Measurements from ENCODE around the gene ATP13A3.

The ATP13A3 gene

DNA sequence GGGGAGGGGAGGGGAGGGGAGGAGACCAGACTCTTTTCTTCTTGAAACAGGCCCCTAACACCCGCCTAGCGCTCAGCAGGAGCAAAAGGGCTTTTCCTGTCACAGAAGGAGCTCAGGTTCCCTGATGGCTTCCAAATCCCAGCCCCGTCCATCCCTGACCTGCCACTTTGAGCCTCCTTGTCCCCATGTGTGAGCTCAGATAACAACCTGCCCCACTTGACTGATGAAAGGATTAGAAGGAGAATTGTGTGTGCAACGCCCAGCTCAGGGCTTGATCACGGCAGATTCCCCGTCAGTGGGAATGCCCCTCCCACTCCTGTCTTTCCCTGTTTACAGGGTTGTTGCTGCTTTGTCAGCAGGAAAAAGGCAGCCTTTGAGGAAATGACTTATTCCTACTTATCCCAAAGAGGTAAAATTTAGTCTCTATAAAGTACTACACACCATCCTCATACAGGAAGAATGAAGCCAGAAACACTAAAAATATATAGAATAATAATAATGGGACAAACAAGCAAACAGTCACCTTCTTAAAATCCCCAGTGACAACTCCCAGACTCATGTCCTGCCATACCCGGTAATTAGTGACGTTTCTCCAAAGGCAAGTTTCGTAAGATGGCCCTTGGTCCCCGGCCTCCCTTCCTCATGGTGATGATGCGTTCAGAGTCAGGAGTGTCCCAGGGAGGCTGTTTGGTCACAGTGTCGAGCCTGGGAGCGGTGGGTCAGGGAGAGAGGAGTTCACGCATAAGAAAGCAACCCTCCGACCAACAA is 111.1 kb downstream of the ATP13A3 start:
- no peak for DNase-seq (ENCODE audit: low read depth in 2 of 3, low spot score in 2 of 3)

DNA sequence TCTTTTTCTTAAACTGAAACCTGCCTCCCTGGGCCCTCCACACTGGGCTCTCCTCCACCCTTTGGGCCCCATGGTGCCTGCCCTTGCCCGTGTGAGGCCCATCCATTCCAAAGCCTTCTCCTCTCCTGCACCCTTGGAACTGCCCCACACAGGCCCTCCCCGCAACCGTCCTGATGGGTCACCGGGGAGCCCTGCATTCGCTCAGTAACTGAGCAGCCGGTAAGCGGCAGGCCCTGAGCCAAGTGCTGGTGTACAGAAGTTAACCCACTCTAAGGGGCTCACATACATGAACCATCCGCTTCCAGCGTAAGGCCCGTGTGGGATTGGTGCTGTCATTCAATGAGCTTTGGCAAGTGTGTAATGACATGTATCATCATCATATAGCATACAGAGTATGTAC is 111.9 kb downstream of the ATP13A3 start:
- DNase-seq (ENCODE audit: low read depth in 2 of 3, low spot score in 2 of 3) = no peak

DNA sequence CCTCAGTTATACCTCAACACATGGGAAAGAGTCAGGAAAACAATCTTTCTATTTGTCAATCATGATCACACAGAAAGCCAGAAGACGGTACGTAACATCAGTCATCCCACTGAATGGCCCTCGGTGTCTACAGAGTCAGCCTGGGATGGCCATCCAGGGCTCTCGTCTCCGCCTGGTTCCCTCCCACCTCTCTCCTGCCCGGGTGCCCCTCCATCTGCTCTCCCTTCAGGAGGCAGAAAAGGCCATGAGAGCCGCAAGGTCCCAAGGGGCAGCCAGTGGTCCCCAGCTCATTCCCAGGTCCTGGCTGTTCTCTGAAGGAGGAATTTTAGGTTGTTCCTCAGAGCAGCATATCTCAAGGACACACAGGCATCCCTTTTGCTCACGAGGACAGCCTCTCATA is 112.9 kb downstream of the ATP13A3 start:
- no peak for DNase-seq (ENCODE audit: low read depth in 2 of 3, low spot score in 2 of 3)

DNA sequence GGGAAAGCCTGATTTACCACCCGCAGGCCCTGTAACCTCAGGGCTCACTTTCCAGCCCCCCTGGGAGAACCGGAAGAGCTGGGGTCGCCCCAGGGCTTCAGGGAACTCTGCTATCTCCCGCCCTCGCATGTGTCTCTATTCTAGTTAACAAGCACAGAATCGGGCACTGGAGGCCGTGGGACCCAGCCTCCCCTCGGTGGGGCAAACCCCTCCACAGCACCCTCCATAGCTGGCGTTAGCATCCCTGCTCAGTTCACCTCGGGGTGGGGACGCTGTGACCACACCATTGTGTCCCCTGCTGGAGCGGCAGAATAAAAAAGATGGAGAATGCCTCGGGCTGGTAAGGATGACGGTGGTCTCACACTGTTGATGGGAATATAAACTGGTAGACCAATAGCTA is 113.8 kb downstream of the ATP13A3 start:
- no peak for DNase-seq (ENCODE audit: low read depth in 2 of 3, low spot score in 2 of 3)

DNA sequence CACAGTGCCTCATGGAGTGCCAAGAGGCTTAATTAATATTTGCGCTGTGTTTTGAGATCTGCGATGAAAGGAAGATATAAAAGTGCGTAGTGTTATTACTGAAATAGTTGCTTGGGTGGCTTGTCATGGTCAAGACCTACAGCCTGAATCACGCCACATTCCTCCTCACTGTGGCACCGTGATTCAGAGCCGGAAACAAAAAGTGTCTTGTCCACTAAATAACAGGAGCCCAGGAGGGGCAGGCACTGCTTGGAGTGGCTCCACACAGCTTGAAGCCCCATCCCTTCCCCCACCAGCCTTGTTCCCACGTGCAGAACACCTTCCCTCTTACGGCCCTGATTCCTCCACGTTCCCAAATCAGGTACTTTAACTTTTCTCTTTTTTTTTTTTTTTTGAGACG is 116.0 kb downstream of the ATP13A3 start:
- no peak for DNase-seq (ENCODE audit: low read depth in 2 of 3, low spot score in 2 of 3)

DNA sequence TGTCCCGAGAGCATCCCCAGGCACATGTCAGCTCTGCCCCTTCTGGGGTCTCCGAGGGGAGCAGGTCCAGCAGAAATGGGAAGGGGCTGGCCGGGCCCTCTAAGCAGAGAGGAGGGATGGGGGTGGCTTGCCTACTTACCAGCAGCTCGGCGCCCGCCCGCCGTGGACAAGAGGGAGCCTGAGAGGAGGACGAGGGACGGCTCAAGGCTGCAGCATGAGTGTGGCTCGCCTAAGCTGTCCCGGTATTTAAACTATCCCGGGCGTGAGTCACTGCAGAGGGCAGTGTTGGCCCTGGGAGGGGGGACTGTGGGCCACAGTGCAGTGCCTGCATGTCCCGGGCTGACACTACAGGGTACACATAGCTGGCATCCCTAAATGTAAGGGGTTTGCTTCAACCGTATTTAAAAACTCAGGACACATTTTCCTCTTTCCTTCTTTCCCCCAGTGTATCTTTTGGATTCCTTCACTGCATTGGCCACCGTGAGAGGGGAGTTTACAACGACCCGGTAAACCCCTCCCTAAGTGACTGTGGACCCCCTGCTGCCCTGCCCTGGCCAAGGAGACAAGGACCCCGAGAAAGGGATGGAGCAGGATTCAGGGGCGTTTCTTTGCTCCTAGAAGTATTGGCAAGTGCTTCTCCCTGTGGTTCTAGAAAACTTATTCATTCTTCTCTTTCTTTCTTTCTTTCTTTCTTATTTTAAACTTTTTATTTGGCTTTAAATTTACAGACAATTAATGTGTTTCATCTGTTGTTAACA is 117.1 kb downstream of the ATP13A3 start, which contains the start of gene LRRC15:
LRRC15 (minus strand) TSS at position 222 of the 758 bp plus-strand sequence. CDS start 8,700 bp downstream, outside the sequence.
- DNase-seq (ENCODE audit: low read depth in 2 of 3, low spot score in 2 of 3) = no peak

DNA sequence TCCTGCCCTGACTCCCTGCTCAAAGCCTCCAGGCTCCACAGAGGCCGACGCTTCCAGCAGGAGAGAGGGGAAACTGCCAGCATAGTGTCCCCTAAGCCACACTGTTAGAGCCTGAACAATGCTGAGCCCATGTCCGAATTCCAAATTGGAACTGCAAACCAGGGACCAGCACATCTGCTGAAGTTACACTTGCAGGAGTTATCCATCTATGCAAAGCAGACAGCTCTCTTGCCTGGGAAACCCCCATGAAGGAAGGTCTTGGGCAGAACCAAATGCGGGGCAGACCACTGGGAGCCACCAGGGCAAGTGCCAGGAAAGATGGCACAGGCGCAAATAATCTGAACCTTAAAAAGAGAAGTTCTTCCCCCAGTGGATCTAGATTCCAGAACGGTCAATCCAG is 117.9 kb downstream of the ATP13A3 start:
- DNase-seq (ENCODE audit: low read depth in 2 of 3, low spot score in 2 of 3) = no peak

DNA sequence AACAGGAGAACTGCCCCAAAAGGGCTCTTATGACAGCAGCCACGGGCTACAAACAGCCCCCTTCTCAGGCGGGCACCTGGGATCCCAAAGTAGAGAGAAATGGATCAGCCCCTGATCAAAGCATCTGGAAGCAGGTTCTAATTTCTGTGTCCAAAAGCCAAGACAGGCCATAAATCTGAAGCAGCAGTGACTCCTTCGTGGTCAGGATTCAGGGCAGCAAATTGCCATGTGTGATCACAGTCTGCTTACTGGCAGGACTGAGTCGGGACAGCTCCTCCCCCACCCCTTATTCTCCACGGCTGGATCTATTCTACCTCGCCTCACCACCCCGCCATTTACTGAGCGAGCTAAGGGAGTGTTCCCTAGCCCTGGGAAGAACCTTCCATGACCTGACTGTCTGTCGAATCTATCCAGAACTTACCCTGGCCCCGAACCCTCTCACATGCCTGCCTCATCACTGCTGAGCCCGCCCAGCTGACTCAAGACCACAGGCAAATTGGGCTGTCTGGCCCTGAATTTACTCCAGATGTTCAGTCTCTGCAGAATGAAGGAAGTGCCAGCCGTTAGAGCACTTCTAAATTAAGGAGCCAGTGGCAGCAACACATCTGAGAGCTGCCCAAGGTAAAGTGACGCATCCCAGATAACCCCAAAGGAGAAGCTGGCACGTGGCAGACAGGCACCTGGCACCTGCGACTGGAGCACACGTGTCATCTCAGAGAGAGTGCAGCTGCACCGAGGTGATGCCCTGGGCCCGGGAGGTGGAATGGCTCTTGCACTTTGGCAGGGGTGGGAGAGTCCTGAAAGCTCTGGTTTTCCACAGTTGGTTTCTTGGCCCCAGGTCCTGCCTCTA is 118.6 kb downstream of the ATP13A3 start:
- DNase-seq (ENCODE audit: low read depth in 2 of 3, low spot score in 2 of 3) = no peak

DNA sequence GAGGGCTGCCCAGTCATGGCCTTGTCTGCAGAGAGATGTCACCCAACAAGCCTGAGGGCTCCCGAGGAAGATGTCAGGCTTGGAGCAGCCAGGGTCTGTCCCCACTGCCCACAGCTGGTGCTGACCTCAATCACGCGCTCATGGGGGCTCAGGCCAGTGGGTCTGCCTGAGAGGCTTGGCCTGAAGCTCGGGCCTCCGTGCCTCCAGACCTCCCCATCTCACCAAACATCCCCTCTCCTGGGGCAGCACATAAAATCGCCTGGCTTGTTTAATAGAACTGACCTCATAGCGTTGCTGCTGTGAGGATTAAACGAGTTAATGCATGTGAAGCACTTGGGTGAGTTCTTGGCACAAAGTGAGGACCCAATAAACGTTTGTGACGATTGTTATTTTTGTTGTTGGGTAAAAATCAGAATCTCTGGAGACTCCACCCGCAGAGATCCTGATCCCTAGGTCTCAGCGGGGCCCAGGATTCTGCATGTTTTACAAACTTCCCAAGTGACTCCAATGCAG is 120.8 kb downstream of the ATP13A3 start:
- no peak for DNase-seq (ENCODE audit: low read depth in 2 of 3, low spot score in 2 of 3)

DNA sequence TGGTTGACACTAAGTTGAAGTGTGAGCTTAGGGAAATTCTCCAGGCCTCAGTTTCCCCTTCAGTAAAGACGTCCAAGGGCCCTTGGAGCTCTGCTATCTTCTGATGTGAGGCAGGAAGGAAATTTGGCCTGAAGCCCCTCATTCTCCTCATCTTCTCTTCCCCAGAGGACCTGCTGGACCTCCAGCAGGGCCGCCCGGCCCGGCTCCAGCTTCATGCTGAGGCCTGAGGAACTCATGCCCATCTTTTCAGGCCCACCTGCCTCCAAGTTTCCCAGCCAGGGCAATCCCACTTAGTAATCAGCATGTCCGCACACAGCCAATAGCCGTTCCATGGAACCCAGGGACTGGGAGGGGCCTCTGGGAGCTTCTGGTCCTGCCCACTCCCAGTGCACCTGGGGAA is 121.3 kb downstream of the ATP13A3 start:
- no peak for DNase-seq (ENCODE audit: low read depth in 2 of 3, low spot score in 2 of 3)

DNA sequence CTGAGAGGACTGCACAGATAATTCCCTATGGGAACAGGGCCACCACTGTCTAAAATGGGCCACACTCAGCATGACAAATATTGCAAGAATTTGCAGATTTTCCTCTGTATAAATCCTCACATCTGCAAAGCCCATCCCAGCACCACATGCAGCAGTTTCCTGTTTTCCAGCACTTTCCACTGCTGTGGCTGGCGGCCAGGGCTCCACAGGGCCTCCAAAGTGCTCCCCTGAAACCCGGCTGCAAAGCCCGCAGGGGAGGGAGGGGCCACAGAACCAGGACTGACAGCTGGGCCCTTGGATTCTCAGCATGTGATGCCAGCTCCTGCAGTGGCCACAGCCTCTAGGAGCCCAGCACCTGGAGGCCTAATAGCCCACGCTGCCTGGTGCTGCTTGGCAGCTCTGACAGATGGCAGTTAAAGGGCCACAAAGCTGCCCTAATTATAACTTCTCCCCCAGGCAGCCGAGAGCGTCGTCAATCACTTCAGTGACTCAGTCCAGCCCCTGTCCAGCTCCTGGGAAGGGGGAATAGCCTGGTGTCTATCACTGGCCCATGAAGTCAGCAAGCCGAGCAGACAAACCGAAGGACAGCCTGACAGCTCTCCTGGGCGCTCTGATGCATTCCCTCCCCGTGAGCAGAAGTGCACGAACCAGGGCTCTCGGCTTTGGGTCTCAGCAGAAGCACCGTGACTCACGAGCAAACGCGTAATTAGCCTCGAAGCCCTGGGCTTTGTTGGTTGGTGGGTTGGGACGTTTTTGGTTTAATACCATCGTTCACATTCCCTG is 122.0 kb downstream of the ATP13A3 start:
- no peak for DNase-seq (ENCODE audit: low read depth in 2 of 3, low spot score in 2 of 3)

DNA sequence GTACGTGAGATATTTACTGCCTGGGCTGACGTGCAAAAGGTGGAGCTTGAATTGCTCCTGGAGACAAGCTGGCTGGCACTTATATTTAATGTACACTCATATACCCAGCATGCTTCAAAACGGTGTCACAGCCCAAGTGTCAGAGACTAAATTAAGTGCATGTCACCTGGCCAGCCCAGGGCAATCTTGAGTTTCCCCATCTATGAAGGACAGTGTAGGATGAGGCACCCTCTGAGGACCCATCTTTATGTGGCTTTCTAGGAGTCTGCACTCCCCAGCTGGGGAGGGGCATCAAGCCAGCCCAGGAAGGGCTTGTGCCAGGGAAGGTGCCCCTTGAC is 122.5 kb downstream of the ATP13A3 start:
- no peak for DNase-seq (ENCODE audit: low read depth in 2 of 3, low spot score in 2 of 3)

DNA sequence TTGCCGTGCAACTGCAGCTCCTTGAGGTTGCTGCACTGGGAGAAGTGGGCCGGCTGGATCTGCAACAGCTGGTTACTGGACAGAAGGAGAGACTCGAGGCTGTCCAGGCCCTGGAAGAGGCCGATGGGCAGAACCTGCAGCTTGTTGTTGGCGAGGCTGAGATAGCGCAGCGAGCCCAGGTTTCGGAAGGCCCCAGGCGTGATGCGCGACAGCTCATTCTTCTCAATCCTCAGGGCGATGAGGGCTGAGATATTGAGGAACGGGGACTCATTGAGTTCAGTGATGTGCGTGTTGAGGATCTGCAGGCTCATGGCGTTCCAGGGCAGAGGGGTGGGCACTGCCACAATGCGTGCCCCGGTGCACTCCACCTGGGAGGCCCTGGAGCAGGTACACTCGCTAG is 126.2 kb downstream of the ATP13A3 start:
- DNase-seq (ENCODE audit: low read depth in 2 of 3, low spot score in 2 of 3) = no peak

DNA sequence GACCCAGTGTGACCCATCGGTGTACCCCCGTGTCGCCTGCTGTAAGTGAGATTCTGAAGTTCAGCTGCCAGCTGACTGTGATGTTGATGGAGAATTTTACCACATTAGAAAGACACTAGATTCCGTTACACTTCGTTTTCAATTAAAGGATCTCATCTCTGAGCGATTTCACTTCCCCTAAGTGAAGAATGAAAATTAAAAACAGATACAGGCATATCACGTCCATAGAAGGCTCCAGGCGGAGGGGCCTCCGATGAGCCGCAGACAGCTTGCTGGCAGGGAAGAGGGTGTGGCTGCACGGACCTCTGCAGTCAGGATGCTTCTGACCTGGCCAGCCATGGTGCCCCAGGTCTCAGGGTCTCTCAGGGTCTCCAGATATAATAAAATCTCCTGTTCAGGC is 129.1 kb downstream of the ATP13A3 start:
- no peak for DNase-seq (ENCODE audit: low read depth in 2 of 3, low spot score in 2 of 3)

DNA sequence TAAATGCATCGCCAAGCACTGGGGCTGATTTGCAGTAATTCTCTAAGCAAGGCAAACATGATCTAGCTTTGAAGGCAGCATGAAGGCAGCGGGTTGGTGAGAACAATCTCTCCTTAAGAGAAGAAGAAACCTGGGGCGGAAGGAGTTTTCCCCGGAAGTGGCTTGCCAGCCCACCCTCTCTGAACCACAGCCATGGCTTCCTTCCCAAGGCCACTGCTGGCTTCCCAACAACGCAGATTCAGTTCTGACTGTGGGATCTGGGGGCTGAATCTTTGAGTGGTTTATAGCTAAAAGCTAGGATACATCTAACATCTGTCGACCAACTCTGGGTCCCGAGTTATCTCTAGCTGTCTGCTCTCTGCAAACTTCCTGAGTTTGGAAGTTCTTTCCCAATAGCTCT is 131.4 kb downstream of the ATP13A3 start:
- no peak for DNase-seq (ENCODE audit: low read depth in 2 of 3, low spot score in 2 of 3)

DNA sequence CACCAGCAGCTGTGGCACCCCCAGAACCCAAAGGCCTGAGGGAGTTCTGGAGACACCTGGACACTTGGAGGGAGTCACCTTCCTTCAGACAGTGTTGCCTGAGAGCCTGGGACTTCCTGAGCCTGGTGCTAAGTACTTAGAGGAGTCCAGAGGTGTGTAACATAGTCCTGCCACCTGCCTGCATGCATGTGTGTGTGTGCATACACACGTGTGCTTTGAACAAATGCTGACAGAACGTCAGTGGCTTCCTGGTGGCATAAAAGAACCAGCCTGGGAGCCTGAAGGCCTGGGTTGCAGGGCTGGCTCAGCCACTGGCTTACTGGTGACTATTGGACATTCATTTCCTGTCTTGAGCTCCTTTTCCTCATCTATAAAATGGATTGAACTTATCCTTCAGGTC is 132.5 kb downstream of the ATP13A3 start:
- DNase-seq (ENCODE audit: low read depth in 2 of 3, low spot score in 2 of 3) = no peak

Measured in activated CD8-positive, alpha-beta memory T cell treated with anti-CD3 and anti-CD28 coated beads for 48 hours (primary cell).